GM12878 (cell line): ENCODE results near the gene ADGRE3. TPM values are rescaled to one million over a fixed set of nuclear protein-coding genes. Genes with fewer than 3 reads are reported as not detected.
A peak's percentile ranks its signal among the peaks of the same experiment; 100 is the strongest.

Experiments
- ATAC-seq: fragments of 200-7000 bp; cut with Tn5 transposase; 3 replicates; pipeline ENCODE4 v1.9.1; 2020; ENCODE audit warnings: mild to moderate bottlenecking, moderate library complexity
- BruUV-seq: library from RNA; stranded (reverse); fragments of 400-500 nt; replicated peaks from 2 replicates; lab custom pipeline; 2021; lab: Mats Ljungman, UMichigan
- CTCF ChIA-PET: fragments of 300-600 bp; sonication (Branson Sonifier 250); formaldehyde crosslinking; extraction: SDS; loops from one replicate; lab custom pipeline; 2021; ENCODE audit warnings: inconsistent platforms; lab: Yijun Ruan, JAX
- POLR2A ChIA-PET: fragments of 350-600 bp; formaldehyde crosslinking; extraction: SDS; loops from one replicate; lab custom pipeline; 2021; ENCODE audit warnings: inconsistent platforms; lab: Charles Lee
- RAD21 ChIA-PET: fragments of 300-600 bp; sonication (Branson Sonifier 250); formaldehyde crosslinking; loops from one replicate; lab custom pipeline; 2023; ENCODE audit warnings: antibody characterized with exemption; ENCODE audit not compliant: unreplicated experiment; lab: Charles Lee
- SMC1A ChIA-PET: fragments of 300-600 bp; sonication (Branson Sonifier 250); formaldehyde crosslinking; loops from one replicate; lab custom pipeline; 2023; ENCODE audit not compliant: unreplicated experiment, uncharacterized antibody; lab: Charles Lee
- DNase-seq: peaks from one replicate; pipeline ENCODE4 v3.0.0-alpha.2; 2011; ENCODE audit warnings: low read depth, low spot score
- FAIRE-seq: peaks from 3 replicates; lab custom pipeline; 2011; peaks lifted over from hg19 to GRCh38; lab: Jason Lieb, UNC
- H2AFZ ChIP-seq: 2 replicates; pipeline ENCODE4 v1.6.0; 2011; ENCODE audit warnings: low read depth, low read length, control low read depth; ENCODE audit not compliant: control insufficient read depth
- H3K27ac ChIP-seq: 2 replicates; pipeline ENCODE4 v1.5.1; 2011; ENCODE audit warnings: control low read depth; ENCODE audit not compliant: control insufficient read depth, insufficient read depth
- H3K27me3 ChIP-seq, 2 experiments: replicated peaks in 1 of 2; 2 replicates each; pipeline versions ENCODE4 v1.6.0 to v1.6.1; 2011; ENCODE audit warnings: low read length in 1 of 2; ENCODE audit not compliant: control insufficient read depth in 2 of 2, insufficient read depth in 2 of 2
- H3K36me3 ChIP-seq, 2 experiments: 2 replicates each; pipeline ENCODE4 v1.5.1; 2011; ENCODE audit warnings: low read length in 1 of 2; ENCODE audit not compliant: control insufficient read depth in 2 of 2, insufficient read depth in 2 of 2
- H3K4me1 ChIP-seq: 2 replicates; pipeline ENCODE4 v1.6.1; 2011; ENCODE audit warnings: mild to moderate bottlenecking, low read length, moderate library complexity, mixed read lengths; ENCODE audit not compliant: control insufficient read depth, insufficient read depth
- H3K4me2 ChIP-seq: 2 replicates; pipeline ENCODE4 v1.6.0; 2011; ENCODE audit warnings: control low read depth; ENCODE audit not compliant: control insufficient read depth, insufficient read depth
- H3K4me3 ChIP-seq: fragments of 200-600 bp; sonication (generic); 2 replicates; pipeline ENCODE4 v1.5.1; 2016
- H3K79me2 ChIP-seq: 2 replicates; pipeline ENCODE4 v1.6.0; 2011; ENCODE audit warnings: low read length; ENCODE audit not compliant: control insufficient read depth, insufficient read depth
- H3K9ac ChIP-seq: 2 replicates; pipeline ENCODE4 v1.8.0; 2011; ENCODE audit warnings: low read length, control low read depth, mixed read lengths; ENCODE audit not compliant: control insufficient read depth, insufficient read depth
- H3K9me3 ChIP-seq: replicated peaks from 3 replicates; pipeline ENCODE4 v1.5.1; 2011; ENCODE audit warnings: mild to moderate bottlenecking, low read length; ENCODE audit not compliant: control insufficient read depth, insufficient read depth
- H4K20me1 ChIP-seq: 2 replicates; pipeline ENCODE4 v1.6.0; 2011; ENCODE audit not compliant: control insufficient read depth, insufficient read depth
- CBFB ChIP-seq: IDR thresholded peaks from 2 replicates; pipeline ENCODE4 v1.6.1; 2016; ENCODE audit warnings: antibody characterized with exemption, low read depth
- CEBPB ChIP-seq, 2 experiments: fragments of 150-350 bp in 1 of 2; IDR thresholded peaks; 2 replicates each; pipeline ENCODE4 v1.6.1; 2012 to 2014; ENCODE audit warnings: low read depth in 2 of 2, low read length in 2 of 2, borderline replicate concordance in 1 of 2, inconsistent platforms in 1 of 2
- CTCF ChIP-seq, 3 experiments: IDR thresholded peaks in 2 of 3; conservative IDR thresholded peaks in 1 of 3; 2 replicates each; pipeline ENCODE4 v1.5.1; 2011; ENCODE audit warnings: low read depth in 3 of 3, low read length in 3 of 3, mild to moderate bottlenecking in 3 of 3, control low read depth in 2 of 3, moderate library complexity in 2 of 3, inconsistent platforms in 1 of 3, mixed read lengths in 1 of 3; ENCODE audit not compliant: control insufficient read depth in 2 of 3, insufficient read depth in 1 of 3; ENCODE audit errors: extremely low read depth in 1 of 3
- KAT2A ChIP-seq: conservative IDR thresholded peaks from 2 replicates; pipeline ENCODE4 v1.6.1; 2011; ENCODE audit warnings: low read depth, low read length; ENCODE audit not compliant: control insufficient read depth
- POLR2A ChIP-seq: IDR thresholded peaks from 2 replicates; pipeline ENCODE4 v1.6.1; 2011; ENCODE audit warnings: low read depth, mild to moderate bottlenecking, low read length
- TAF1 ChIP-seq: IDR thresholded peaks from 2 replicates; pipeline ENCODE4 v1.6.1; 2011; ENCODE audit warnings: mild to moderate bottlenecking, low read depth, low read length, borderline replicate concordance
- ZBED1 ChIP-seq: IDR thresholded peaks from 2 replicates; pipeline ENCODE4 v1.6.1; 2016; ENCODE audit warnings: borderline replicate concordance
- ZNF687 ChIP-seq: fragments of 450-650 bp; IDR thresholded peaks from 2 replicates; pipeline ENCODE4 v1.6.1; 2017; ENCODE audit warnings: mild to moderate bottlenecking, moderate library complexity
- WGBS: methylation state at CpG from one replicate; pipeline ENCODE4 v1.1.6; 2016; ENCODE audit warnings: low lambda C conversion rate; ENCODE audit not compliant: insufficient replicate concordance, insufficient coverage; ENCODE audit errors: missing lambda C conversion rate; 5-methylcytosine and 5-hydroxymethylcytosine counted together
- in situ Hi-C: fragments of 300-500 bp; cut with MboI; formaldehyde crosslinking; loops from 9 replicates; pipeline ENCODE4 v1.14.3; 2018; ENCODE audit warnings: mixed read lengths
- intact Hi-C: fragments of 100-400 bp; cut with micrococcal nuclease; formaldehyde crosslinking; loops from one replicate; pipeline ENCODE4 v1.14.2; 2022; ENCODE audit not compliant: unreplicated experiment
- polyA plus RNA-seq, 11 experiments: library from polyadenylated mRNA; depleted of rRNA in 4 of 11; unstranded in 6 of 11; stranded (reverse) in 5 of 11; fragments of >200 nt; fragmentation: Nextera tagmentation in 4 of 11; fragmentation: Illumina TruSeq in 1 of 11; extraction: Ambion mirVana in 4 of 11; extraction: Trizol in 1 of 11; gene quantifications; 1 replicate in 1 of 11; 2 replicates in 10 of 11; pipeline versions ENCODE4 v1.2.1 to v1.2.3, GENCODE V29; 2011 to 2016; ENCODE audit warnings: inconsistent platforms in 2 of 11, missing spikeins in 2 of 11, low read depth in 1 of 11
- total RNA-seq, 4 experiments: library from RNA; depleted of rRNA in 3 of 4; stranded (reverse); fragments of >200 nt in 3 of 4; fragmentation: Illumina TruSeq in 1 of 4; extraction: Trizol in 1 of 4; gene quantifications; 2 replicates each; pipeline versions ENCODE4 v1.2.1 to v1.2.3, GENCODE V29; 2013 to 2021

ADGRE3 gene
- total and polyA plus RNA-seq, 10 of the 15 experiments (the other 5 are each of a cell fraction or from before 2014, with no cell fraction given) = 0.04 to 0.10 (median 0.05) TPM; not detected in 6

- in situ Hi-C loops (no loop called here), intact Hi-C loops (loop anchor here (5.0 kb wide), 1 partner anchor 34 kb away; the partner anchor contains the start of gene NDUFB7)
- TF ChIP-seq POLR2A (peak; percentile 36; the same call in 1 of the 2 replicates), ZBED1 (no peak)
- no peaks in the 10 kb centered on the region for H4K20me1 ChIP-seq
- WGBS = 87% methylated on average over 9 of the region's 9 CpGs
- CTCF ChIA-PET = interaction anchor here (4.3 to 5.6 kb wide), 2 partner anchors 33 to 80 kb away, joined by 26 to 39 read pairs; partner anchors contain the start of gene NDUFB7
- H3K4me2 ChIP-seq = no peak overlapping the region
- no peak overlapping the region for H3K9ac ChIP-seq
- no peak overlapping the region for H2AFZ ChIP-seq
- ATAC-seq (no peak), FAIRE-seq (no peak), DNase-seq (no peak)
- no peak overlapping the region for H3K4me3 ChIP-seq
- POLR2A ChIA-PET = interaction anchor here (0.6 to 1.3 kb wide), 2 partner anchors 33 to 82 kb away, joined by 3 to 7 read pairs; no protein-coding TSS in a partner anchor
- SMC1A ChIA-PET = interaction anchor here (5.0 kb wide), 1 partner anchor 80 kb away, joined by 63 read pairs; no protein-coding TSS in a partner anchor
- no peaks in the 10 kb centered on the region for H3K27me3 ChIP-seq
- peaks cover 11 to 21% of the 10 kb centered on the region in 2 experiments for H3K36me3 ChIP-seq
- H3K4me1 ChIP-seq = peaks cover 36% of the 10 kb centered on the region
- RAD21 ChIA-PET = interaction anchor here (6.0 kb wide), 1 partner anchor 79 kb away, joined by 38 read pairs; no protein-coding TSS in a partner anchor
- H3K9me3 ChIP-seq = peaks cover 2% of the 10 kb centered on the region; the same call in 2 of the 3 replicates
- H3K79me2 ChIP-seq = no peaks in the 10 kb centered on the region
- no TSS peak for BruUV-seq
- H3K27ac ChIP-seq = no peak overlapping the region
Observed at GRCh38 chr19:14606627-14607026, 68.0 kb downstream of the ADGRE3 start.

GRCh38 chr19:14603990-14604387, 70.7 kb downstream of the ADGRE3 start:
- Histone ChIP-seq H3K4me3 (0 out of 2 replicates have a peak overlapping the region, but pooled peaks have one; percentile 17), H3K4me1 (peaks cover 36% of the 10 kb centered on the region), H3K27ac (peak overlapping the region; percentile 89), H3K9ac (peak overlapping the region; percentile 60), H3K36me3 (peaks cover 9 to 27% of the 10 kb centered on the region in 2 experiments), H3K9me3 (peaks cover 7% of the 10 kb centered on the region; the same call in 2 of the 3 replicates), H4K20me1 (no peaks in the 10 kb centered on the region), H2AFZ (no peak overlapping the region), H3K79me2 (no peaks in the 10 kb centered on the region), H3K4me2 (peak overlapping the region; percentile 79), H3K27me3 (no peaks in the 10 kb centered on the region)
- ATAC-seq (peak; percentile 97), DNase-seq (peak; percentile 84), FAIRE-seq (peak; percentile 89)
- in situ Hi-C loops = no loop called here
- RAD21 ChIA-PET = interaction anchor here (1.4 to 6.0 kb wide), 7 partner anchors 9 to 85 kb away, joined by 6 to 38 read pairs (median 10); partner anchors contain the start of gene ZNF333
- BruUV-seq = no TSS peak
- CTCF ChIA-PET = interaction anchor here (0.6 to 5.6 kb wide), 9 partner anchors 8 to 83 kb away, joined by 3 to 39 read pairs (median 5); partner anchors contain the start of gene NDUFB7
- intact Hi-C loops = loop anchor here (2.0 kb wide), 1 partner anchor 21 kb away; the partner anchor contains the start of gene CLEC17A
- SMC1A ChIA-PET = interaction anchor here (0.7 to 5.0 kb wide), 9 partner anchors 10 to 86 kb away, joined by 3 to 63 read pairs (median 7); partner anchors contain the start of genes NDUFB7 and ZNF333
- POLR2A ChIA-PET = interaction anchor here (1.1 to 2.5 kb wide), 7 partner anchors 9 to 86 kb away, joined by 4 to 11 read pairs (median 5); partner anchors contain the start of gene ZNF333
- 0% methylated on average over 2 of the region's 2 CpGs for WGBS
- TF ChIP-seq ZNF687 (peak; percentile 77), KAT2A (no peak), CEBPB (IDR thresholded peaks at IDR 0.05; ENCODE audit: borderline replicate concordance in 1 of 2, low read depth in 2 of 2, low read length in 2 of 2) (no peak), CTCF (IDR thresholded peaks at IDR 0.05 in 2 of 3, conservative IDR thresholded peaks at IDR 0.05 in 1 of 3; ENCODE audit: control insufficient read depth in 2 of 3, extremely low read depth in 1 of 3, insufficient read depth in 1 of 3, low read depth in 3 of 3, low read length in 3 of 3) (no peak), CBFB (peak; percentile 65; the same call in 1 of the 2 replicates), TAF1 (0 out of 2 replicates have a peak, but pooled peaks have one; percentile 0)
